HepG2 (cell line): Measurements from ENCODE around the gene WNT10A.

Experiments
- AKNA ChIP-seq: sonication (generic); formaldehyde crosslinking; IDR thresholded peaks from 2 replicates; pipeline ENCODE4 v1.4.0; 2020; ENCODE audit warnings: missing genetic modification reagents, borderline replicate concordance
- FOSL2 ChIP-seq: sonication (generic); formaldehyde crosslinking; IDR thresholded peaks from 2 replicates; pipeline ENCODE4 v1.4.0; 2020; ENCODE audit warnings: missing genetic modification reagents
- MAZ ChIP-seq, 2 experiments: sonication (generic) in 1 of 2; formaldehyde crosslinking in 1 of 2; IDR thresholded peaks; 2 replicates each; pipeline versions ENCODE4 v1.5.0 to v1.6.1; 2012 to 2020; ENCODE audit warnings: low read depth in 2 of 2, mild to moderate bottlenecking in 2 of 2, borderline replicate concordance in 1 of 2, improper control_type of control experiment in 1 of 2, low read length in 1 of 2, missing genetic modification reagents in 1 of 2, moderate library complexity in 1 of 2
- MXD4 ChIP-seq: IDR thresholded peaks from 2 replicates; pipeline ENCODE4 v1.6.1; 2016; ENCODE audit warnings: mild to moderate bottlenecking, missing biosample characterization, missing genetic modification reagents
- POLR2AphosphoS2 ChIP-seq: IDR thresholded peaks from 2 replicates; pipeline ENCODE4 v1.6.1; 2011; ENCODE audit warnings: low read depth, low read length, improper control_type of control experiment
- RAD21 ChIP-seq: fragments of 450-650 bp; formaldehyde crosslinking; IDR thresholded peaks from 2 replicates; pipeline ENCODE4 v1.5.0; 2020; ENCODE audit warnings: mild to moderate bottlenecking
- SMAD1 ChIP-seq: sonication (generic); formaldehyde crosslinking; IDR thresholded peaks from 2 replicates; pipeline ENCODE4 v1.4.0; 2020; ENCODE audit warnings: missing genetic modification reagents, low read depth, mild to moderate bottlenecking, borderline replicate concordance
- XRCC5 ChIP-seq: fragments of 200-400 bp; formaldehyde crosslinking; optimal IDR thresholded peaks from 2 replicates; pipeline ENCODE3; 2017; ENCODE audit warnings: mild to moderate bottlenecking, low read length
- ZNF251 ChIP-seq: sonication (generic); formaldehyde crosslinking; IDR thresholded peaks from 2 replicates; pipeline ENCODE4 v1.9.0; 2021; ENCODE audit warnings: mild to moderate bottlenecking, missing genetic modification reagents
- ZNF644 ChIP-seq: IDR thresholded peaks from 2 replicates; pipeline ENCODE4 v1.6.1; 2016; ENCODE audit warnings: low read depth
- ZNF841 ChIP-seq: sonication (generic); formaldehyde crosslinking; IDR thresholded peaks from 2 replicates; pipeline ENCODE4 v1.8.1; 2023; ENCODE audit warnings: missing genetic modification reagents, borderline replicate concordance

- TF ChIP-seq ZNF841 (no peak), FOSL2 (CRISPR knock-in tag) (no peak), RAD21 (CRISPR knock-in tag) (no peak), ZNF251 (CRISPR knock-in tag) (no peak), SMAD1 (CRISPR knock-in tag) (no peak), MAZ (IDR thresholded peaks at IDR 0.05; ENCODE audit: borderline replicate concordance, low read depth, low read length) (no peak), MAZ (CRISPR knock-in tag; IDR thresholded peaks at IDR 0.05; ENCODE audit: low read depth) (no peak), AKNA (CRISPR knock-in tag) (no peak), POLR2AphosphoS2 (no peak), ZNF644 (no peak), XRCC5 (no peak), MXD4 (CRISPR knock-in tag) (no peak)
Observed at GRCh38 chr2:218865396-218865795, 15.3 kb upstream of the WNT10A start.
